Stromal cell of bone marrow (primary cell): Measurements from ENCODE around the gene FGF5.
"Not testable (repeated sequence)": the region's sequence is repeated elsewhere in the genome, so short reads cannot be mapped to it uniquely, and the experiment has no call there.

Experiments
- DNase-seq: peaks from one replicate; pipeline ENCODE4 v3.0.0-alpha.2; 2012; ENCODE audit warnings: low read depth

FGF5 gene

GRCh38 chr4:80295826-80296225 is 29.4 kb downstream of the FGF5 start:
- DNase-seq, result peak; percentile 27

- DNase-seq, result no peak
These were observed 35.4 kb downstream of the FGF5 start for GRCh38 chr4:80301884-80302283.

GRCh38 chr4:80302616-80303223 is 36.3 kb downstream of the FGF5 start:
- no peak for DNase-seq

GRCh38 chr4:80305466-80305865 is 39.0 kb downstream of the FGF5 start:
- DNase-seq, result peak; percentile 48

- DNase-seq, result no peak
These were observed 39.8 kb downstream of the FGF5 start for GRCh38 chr4:80306260-80306659.

- peak; percentile 20 for DNase-seq
These were observed 40.8 kb downstream of the FGF5 start for GRCh38 chr4:80307183-80307735.

DNA sequence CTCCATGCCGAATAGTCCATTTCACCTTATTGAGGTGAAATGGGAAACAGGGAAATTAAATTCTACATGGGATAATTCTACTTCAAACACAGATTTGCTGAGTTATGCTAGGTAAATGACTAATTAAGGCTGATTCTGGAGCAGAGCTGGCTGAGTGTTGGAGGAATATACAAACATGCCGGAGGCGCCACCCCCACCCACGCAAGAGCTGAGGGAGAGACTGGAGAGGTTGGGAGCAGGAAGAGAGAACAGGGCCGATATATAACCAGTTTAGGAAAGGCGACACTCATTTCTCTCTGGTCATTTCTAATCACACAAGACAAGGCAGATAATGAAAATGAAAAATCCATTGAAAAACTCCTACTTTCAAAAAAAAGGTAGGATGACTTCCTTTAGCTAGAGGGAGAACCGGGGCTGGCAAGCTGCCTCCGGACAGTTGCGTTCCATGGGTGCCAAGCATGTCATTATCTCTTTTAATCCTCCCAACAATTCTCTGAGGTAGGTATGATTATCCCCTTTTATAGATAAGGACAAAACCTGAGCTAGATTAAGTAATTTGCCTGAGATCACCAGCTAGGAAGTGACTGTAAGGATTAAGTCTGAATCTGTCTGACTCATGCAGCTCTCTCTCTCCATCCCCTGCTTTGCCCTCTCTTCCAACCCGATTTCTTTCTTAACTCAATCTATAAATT is 41.5 kb downstream of the FGF5 start:
- peak; percentile 27 for DNase-seq

DNA sequence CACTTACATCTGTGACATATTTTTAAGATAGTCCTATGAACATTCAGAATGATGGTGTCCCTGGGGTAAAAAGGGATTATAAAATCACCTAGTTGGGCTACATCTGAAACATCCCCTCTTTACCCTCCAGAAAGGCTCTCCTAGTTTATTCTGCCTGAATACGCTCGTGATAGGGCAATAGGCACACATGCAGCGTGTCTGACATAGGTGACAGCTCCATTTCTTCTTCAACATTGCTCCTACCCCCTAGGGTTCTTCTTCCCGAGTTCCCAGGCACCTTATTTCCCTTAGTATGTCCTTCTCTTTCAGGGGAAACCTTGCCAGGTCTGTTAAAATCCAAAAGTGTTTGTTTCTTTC is 42.0 kb downstream of the FGF5 start:
- DNase-seq, result no peak

- peak; percentile 91 for DNase-seq
These were observed 43.0 kb downstream of the FGF5 start for GRCh38 chr4:80309294-80310004.

- no peak for DNase-seq
These were observed 44.7 kb downstream of the FGF5 start for GRCh38 chr4:80311130-80311529.

- no peak for DNase-seq
These were observed 45.7 kb downstream of the FGF5 start for GRCh38 chr4:80312124-80312523.

- no peak for DNase-seq
These were observed 47.2 kb downstream of the FGF5 start for GRCh38 chr4:80313627-80314026.

DNA sequence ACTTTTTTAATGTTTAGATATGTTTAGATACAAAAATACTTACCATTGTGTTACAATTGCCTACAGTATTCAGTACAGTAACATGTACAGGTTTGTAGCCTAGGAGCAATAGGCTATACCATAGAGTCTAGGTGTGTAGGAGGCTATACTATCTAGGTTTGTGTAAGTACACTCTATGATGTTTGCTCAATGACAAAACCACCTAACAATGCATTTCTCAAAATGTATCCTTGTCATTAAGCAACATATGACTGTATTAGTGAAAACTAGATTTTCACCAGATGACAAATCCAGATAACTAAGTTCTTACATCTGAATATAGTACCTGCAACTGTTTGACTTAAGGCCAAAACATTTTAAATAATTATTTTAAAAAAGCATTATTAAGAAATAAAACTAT is 49.4 kb downstream of the FGF5 start:
- not testable (repeated sequence) for DNase-seq

DNA sequence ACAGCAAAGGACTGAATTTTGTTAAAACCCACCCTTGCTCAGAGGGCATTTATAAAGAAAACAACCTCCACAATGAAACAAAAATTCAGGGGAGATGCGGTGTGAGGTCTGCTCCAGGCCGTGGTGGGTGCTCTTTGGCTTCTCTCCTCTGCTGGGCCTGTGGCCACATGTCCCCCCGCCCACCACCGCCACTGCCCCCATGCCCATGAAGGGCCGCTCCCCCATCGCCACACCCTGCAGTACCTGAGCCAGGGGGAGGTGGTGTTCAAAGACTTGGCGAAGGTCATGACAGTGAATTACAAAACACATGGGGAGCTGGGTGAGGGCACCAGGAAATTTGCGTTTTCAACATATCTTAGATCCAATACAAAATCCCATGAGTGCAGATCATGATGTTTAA is 54.9 kb downstream of the FGF5 start:
- DNase-seq, result no peak

GRCh38 chr4:80321776-80322175 is 55.3 kb downstream of the FGF5 start:
- DNase-seq, result no peak

- DNase-seq, result no peak
These were observed 56.3 kb downstream of the FGF5 start for GRCh38 chr4:80322716-80323115.

GRCh38 chr4:80324171-80324570 is 57.7 kb downstream of the FGF5 start:
- DNase-seq, result no peak

DNA sequence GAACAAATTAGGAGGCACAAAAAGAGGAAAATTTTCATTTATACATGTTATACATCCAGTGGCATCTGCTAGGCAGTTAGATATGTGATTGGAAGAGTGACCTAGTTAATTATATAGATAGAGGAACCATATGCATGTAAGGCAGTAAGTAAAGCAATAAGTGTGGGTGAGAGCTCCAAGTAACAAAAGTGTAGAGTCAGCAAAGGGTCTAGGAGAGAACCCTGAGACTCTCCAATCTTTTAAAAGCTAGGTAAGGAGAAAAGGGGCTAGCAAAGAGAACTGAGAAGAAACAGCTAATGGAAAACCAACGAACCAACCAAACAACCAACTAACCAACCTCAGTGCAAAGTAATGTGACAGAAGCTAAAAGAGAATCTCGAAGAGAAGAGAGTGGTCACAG is 65.2 kb downstream of the FGF5 start:
- DNase-seq, result no peak

DNA sequence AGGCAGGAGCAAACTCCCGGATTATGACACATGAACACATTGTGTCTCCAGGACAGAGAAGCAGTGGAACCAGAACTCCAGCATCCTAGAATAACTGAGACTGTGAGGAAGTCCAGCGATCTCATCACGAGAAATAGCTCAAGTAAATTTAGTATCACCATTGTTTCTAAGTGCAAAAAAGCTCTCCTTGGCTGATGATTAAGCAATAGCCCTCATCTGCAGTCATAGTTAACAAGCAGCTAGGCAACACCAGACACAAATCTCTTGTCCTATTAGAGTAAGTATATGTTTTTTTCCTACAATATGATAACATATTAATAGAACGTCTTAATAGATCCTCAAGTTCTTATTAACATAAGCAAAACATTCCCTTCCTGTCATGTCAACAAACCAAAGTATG is 66.7 kb downstream of the FGF5 start:
- DNase-seq, result no peak

DNA sequence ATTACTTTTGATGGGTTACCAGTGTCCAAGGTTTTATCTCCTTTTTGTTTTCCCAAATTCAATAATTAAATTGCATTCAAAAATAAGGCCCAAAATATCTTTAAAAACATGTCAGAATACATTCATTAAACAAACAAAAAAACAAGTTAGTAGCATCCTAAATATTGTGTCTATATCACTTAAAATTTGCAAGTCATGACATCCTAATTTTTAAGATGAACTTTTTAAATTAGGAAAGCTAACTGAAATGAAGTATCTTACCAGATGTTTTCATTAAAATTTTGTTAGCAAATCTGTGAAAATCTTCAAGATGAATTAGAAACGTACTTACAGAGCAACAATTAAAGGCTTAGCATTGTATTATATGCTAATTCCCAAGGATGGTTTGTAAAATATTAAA is 68.1 kb downstream of the FGF5 start:
- no peak for DNase-seq

DNA sequence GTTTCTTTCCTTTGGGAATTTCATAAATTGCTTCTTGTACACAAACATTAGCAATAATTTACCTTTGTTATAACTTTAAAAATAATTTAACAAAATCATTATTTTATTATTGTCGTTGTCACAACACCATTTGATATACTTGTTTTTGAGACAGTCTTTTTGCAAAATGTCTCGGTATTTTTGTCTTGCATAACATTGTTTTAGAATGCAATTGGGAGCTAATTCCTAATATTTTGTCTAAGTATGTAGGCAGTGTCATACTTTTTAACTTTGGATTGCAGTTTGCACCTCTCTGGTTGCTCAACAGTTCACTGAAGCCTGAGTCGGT is 68.7 kb downstream of the FGF5 start:
- DNase-seq, result no peak

GRCh38 chr4:80335554-80336358 is 69.3 kb downstream of the FGF5 start, which contains the start of gene CFAP299:
CFAP299 (plus strand) TSS chr4:80335730.
- peak; percentile 88 for DNase-seq
